Measurements from ENCODE around the gene COX20.

The COX20 gene

GRCh38 chr1:244796719-244797406, 38.6 kb upstream of the COX20 start:
- no peak overlapping the region for H3K27ac ChIP-seq
- TF ChIP-seq CTCF (conservative IDR thresholded peaks at IDR 0.05), result peak; percentile 85

GRCh38 chr1:244800821-244801220, 34.6 kb upstream of the COX20 start:
- TF ChIP-seq CTCF (conservative IDR thresholded peaks at IDR 0.05), result no peak
- no peak overlapping the region for H3K27ac ChIP-seq

- H3K27ac ChIP-seq, result no peak overlapping the region; the same call in 1 of the 2 replicates
- peak; percentile 80 for TF ChIP-seq CTCF (conservative IDR thresholded peaks at IDR 0.05)
Measured at GRCh38 chr1:244801246-244801645, 34.2 kb upstream of the COX20 start.

- peak overlapping the region; percentile 26 for H3K27ac ChIP-seq
- TF ChIP-seq CTCF (conservative IDR thresholded peaks at IDR 0.05), result no peak
Measured at GRCh38 chr1:244802041-244802440, 33.4 kb upstream of the COX20 start.

GRCh38 chr1:244802556-244803239, 32.8 kb upstream of the COX20 start:
- no peak for TF ChIP-seq CTCF (conservative IDR thresholded peaks at IDR 0.05)

GRCh38 chr1:244804841-244805240, 30.6 kb upstream of the COX20 start:
- no peak overlapping the region for H3K27ac ChIP-seq
- no peak for TF ChIP-seq CTCF (conservative IDR thresholded peaks at IDR 0.05)

More at GRCh38 chr1:244802556-244803239, 32.8 kb upstream of the COX20 start:
- peak overlapping the region; percentile 26 for H3K27ac ChIP-seq

GRCh38 chr1:244807138-244807537, 28.3 kb upstream of the COX20 start:
- no peak for TF ChIP-seq CTCF (conservative IDR thresholded peaks at IDR 0.05)

More at GRCh38 chr1:244807138-244807537, 28.3 kb upstream of the COX20 start:
- no peak overlapping the region for H3K27ac ChIP-seq
